ENCODE measurements around the gene S100A5.

GRCh38 chr1:153553830-153554541, 13.3 kb upstream of the S100A5 start:
- TF ChIP-seq, protein P1, sequence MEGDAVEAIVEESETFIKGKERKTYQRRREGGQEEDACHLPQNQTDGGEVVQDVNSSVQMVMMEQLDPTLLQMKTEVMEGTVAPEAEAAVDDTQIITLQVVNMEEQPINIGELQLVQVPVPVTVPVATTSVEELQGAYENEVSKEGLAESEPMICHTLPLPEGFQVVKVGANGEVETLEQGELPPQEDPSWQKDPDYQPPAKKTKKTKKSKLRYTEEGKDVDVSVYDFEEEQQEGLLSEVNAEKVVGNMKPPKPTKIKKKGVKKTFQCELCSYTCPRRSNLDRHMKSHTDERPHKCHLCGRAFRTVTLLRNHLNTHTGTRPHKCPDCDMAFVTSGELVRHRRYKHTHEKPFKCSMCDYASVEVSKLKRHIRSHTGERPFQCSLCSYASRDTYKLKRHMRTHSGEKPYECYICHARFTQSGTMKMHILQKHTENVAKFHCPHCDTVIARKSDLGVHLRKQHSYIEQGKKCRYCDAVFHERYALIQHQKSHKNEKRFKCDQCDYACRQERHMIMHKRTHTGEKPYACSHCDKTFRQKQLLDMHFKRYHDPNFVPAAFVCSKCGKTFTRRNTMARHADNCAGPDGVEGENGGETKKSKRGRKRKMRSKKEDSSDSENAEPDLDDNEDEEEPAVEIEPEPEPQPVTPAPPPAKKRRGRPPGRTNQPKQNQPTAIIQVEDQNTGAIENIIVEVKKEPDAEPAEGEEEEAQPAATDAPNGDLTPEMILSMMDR (IDR thresholded peaks at IDR 0.05; ENCODE audit: low read length): no peak
- TF ChIP-seq EZH2 (optimal IDR thresholded peaks at IDR 0.05; ENCODE audit: low read depth, low read length) (no peak), EZH2phosphoT487 (IDR thresholded peaks at IDR 0.05; ENCODE audit: low read length) (no peak)

Data from MM.1S (cell line).